GM21367 (cell line): ENCODE results near the gene JUND.

Experiments
- ATAC-seq: cut with Tn5 transposase; IDR thresholded peaks from one replicate; pipeline ENCODE4 v1.9.1; 2021; ENCODE audit not compliant: unreplicated experiment

Gene JUND

DNA sequence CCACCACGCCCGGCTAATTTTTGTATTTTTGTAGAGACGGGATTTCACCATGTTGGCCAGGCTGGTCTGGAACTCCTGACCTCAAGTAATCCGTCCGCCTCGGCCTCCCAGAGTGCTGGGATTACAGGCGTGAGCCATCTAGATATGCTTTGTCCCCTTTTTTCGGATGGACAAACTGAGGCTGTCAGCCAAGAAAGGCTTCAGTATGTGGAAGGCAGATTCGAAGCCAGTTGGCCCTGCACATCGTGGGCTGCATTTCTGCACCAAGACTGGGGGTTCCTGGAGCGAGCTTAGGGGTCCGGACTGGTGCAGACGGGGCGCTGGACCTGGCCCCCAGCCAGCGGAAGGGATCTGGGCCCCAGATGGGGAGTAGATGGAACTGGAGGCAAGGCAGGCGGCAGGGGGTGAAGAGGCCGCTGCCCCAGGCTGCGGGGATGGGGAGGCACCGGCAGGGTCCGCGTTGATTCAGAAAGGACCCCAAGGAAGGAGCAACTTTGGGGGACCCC lies 9.7 kb upstream of the JUND start:
- ATAC-seq, result no peak

DNA sequence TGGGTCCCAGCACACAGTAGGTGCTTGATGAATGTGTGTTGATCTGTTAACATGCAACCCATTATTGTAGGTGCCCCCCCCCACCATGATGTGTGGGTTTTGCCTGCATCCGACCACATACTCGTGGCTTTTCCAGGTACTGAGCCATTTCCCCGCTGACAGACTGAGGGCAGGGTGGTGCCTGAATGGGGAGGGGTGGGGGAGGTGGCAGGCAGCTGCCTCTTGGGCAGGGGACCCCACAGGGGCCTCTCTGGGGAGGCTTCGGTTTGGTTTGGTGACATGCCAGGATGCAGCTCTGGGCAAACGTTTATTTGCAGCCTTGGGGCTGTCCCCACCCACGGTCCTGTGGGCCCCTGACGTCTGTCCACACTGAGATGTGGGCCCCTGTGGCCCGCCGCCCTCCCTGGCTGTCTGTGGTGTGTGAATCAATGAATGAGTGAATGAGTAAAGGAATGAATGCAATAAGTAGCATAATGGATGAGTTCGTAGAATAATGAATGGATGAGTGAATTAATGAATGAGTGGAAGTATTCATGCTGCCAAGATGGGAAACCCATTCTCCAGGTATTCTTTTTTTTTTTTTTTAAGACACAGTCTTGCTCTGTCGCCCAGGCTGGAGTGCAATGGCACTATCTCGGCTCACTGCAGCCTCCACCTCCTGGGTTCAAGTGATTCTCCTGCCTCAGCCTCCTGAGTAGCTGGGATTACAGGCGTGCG lies 9.0 kb upstream of the JUND start:
- no peak for ATAC-seq

DNA sequence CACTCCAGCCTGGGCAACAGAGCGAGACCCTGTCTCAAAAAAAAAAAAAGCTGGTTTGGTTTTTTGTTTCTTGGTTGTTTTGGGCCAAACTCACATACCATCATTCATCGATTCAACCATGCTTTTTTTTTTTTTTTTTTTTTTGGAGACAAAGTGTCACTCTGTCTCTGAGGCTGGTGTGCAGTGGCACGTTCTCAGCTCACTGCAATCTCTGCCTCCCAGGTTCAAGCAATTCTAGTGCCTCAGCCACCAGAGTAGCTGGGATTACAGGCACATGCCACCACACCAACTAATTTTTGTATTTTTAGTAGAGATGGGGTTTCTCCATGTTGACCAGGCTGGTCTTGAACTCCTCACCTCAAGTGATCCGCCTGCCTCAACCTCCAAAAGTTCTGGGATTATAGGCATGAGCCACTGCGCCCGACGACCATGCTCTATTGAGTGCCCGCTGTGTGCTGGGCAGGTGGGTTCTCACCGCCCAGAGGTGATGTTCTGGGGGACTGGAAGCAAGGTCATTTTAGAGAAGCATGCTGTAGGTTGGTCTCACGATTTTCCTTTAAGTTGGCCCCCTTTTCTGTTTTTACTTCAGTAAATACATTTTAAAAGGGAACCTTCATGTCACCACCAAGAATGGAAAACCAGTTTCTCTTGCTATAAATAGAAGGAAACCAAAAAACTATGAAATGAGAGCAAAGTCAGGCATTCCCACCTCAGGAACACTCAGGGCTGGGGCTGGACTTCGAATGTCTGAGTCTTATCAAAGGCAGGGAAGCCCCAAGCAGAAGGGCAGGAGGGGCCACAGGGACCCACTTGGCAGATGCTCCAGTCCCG lies 8.3 kb upstream of the JUND start:
- ATAC-seq, result no peak

DNA sequence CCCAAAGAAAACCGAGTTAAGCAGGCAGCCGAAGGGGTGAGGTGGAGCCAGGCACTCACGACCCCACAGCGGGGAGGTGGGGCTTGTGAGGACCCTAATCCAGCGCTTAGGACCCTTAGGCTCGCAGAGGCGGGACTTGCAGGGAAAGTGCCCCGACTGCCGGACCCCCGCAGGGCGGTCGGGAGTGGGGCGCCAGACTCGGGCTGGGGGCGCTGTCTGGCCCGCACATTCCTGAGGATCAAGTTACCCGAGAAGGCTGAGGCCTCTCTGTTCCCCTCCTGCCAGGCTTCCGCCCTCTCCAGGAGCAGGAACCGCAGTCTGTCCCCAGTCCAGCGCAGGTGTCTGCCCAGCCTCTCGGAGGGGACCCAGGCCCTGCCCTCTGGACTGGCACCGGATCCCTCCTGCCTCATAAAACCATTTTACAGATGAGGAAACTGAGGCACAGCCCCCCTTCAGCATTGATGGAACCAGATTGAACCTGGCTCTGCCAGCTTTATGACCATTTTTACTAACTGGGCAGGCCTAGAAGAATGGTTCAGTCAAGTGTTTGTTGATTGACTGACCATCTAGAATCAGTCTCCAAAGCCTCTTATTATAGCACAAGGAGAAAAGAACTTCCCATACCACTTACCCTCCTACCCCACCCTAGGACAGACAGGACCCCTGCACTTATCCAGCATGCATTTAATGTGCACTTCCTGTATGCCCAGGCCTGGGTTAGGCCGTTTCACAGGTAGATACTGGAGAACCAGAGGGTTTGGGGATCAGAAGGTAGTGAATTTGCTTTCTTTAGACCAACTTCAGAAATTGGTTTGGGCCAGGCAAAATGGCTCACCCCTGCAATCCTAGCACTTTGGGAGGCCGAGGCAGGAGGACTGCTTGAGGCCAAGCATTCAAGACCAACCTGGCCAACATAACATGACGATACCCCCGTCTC lies 6.7 kb upstream of the JUND start:
- ATAC-seq, result no peak

DNA sequence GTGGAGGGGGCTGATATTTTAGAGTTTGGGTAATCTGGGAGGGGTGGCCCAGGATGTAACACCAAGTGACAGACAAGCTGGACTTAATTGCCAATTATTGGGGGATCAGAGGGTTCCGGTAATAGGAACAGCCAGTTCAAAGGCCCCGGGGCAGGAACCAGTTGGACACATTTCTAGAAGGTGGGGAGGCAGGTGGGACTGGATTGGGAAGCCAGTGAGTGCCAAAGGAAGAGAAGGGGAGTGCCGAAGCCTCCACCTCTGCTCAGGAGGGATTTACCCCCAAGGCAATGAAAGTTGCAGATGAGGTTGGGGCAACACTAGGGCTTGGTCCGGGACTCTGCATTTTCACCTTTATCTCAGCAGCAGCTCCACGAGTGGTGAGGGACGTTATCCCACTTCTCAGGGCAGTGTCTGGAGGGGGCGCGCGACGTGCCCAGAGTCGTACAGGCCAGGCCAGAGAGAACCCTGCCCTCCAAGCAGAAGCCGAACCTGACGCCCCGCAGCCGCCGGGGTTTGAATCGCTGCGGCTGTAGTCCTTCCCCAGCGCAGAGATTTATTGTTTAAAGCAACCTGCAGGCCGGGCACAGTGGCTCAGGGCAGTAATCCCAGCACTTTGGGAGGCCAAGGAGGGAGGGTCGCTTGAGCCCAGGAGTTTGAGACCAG lies 5.7 kb upstream of the JUND start:
- no peak for ATAC-seq

DNA sequence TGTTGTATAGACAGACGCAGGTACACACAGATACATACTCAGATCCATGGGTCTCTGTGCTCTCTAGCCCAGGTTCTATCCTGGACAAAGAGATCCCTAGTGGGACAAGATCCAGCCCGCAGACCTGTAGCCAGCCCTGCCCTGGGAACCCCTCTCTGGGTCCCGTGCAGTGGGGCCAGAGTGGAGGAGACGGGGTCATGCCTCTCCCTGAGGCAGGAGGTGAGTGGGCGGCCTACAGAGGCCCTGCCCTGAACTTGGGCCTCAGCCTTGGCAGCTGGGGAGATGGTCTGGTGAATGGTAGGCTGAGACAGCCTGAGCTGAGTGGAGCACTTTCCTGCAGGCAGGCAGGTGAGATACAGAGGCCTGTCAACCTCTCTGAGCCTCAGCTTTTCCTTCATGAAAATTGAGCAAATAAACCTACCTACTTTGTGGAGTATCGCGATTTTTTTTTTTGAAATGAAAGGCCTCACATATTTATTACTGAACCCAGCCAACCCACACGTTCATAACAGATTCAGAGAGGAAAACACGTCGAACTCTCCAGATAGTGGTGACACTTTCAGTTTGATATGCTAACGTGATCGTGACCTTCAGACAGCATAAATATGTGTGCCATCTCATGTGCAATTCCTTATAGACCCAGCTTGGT lies 3.4 kb upstream of the JUND start:
- ATAC-seq, result no peak

DNA sequence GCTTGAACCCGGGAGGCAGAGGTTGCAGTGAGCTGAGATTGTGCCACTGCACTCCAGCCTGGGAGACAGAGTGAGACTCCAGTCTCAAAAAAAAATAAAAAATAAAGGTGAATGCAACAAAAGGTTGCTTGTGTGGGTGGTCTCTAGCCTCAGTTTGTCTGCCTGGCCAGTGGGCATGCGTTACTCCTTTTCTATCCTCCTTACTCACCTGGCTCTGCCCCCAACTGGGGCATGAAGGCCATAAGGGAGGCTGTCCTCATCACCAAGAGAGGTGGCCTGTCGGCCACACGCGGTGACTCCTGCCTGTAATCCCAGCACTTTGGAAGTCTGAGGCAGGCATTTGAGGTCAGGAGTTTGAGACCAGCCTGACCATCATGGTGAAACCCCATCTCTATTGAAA lies 1.9 kb upstream of the JUND start:
- no peak for ATAC-seq

DNA sequence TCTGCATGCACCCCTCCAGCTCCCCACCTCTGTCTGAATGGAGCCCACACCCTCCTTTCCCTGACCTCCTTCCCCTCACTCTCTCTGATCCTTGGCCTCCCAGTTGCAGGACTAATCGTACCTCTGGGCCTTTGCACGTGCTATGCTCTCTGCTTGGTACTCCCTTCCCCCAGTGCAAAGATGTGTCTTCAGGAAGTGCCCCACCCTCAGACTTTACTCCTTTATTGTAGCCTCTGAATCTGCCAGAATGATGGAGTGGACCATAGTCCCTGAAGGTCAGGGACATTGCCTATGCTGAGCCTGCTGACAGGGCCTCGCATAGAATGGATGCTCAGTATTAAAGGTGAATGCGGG lies 1.3 kb upstream of the JUND start:
- no peak for ATAC-seq

DNA sequence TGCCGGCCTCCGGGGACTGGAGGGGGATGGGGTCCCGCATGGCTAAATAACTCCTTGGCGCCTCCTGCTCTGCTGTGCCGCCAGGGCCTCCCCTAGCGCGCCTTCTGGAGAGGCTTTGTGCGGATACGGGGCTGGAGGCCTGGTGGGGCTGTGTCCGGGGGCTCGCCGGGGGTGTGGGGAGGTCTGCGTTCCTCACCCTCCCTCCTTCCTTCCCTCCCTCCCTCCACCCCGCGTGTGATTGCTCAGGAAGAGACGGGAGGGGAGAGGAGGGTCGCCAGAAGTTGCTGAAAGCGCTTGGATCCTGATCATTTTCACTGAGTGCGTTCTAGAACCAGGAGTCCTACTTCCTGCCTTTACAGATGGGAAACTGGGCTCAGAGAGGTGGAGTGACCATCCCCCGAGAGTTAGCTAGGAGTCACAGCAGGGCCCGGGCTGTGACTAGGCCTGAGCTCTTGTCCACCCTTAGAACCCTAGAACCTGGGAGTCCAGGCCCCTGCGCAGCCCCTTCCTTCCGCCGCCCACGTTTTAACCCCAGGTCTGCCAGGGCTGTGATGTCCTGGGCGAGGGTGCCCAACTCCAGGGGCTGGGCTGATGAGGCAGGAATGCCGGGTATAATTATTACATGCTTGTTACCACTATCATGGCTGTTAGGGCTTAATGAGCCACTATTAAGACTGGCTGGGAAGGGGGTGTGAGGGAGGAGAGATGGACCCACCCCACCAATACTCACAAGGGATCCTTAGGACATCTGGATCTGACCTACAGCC lies 782 bp upstream of the JUND start:
- no peak for ATAC-seq

DNA sequence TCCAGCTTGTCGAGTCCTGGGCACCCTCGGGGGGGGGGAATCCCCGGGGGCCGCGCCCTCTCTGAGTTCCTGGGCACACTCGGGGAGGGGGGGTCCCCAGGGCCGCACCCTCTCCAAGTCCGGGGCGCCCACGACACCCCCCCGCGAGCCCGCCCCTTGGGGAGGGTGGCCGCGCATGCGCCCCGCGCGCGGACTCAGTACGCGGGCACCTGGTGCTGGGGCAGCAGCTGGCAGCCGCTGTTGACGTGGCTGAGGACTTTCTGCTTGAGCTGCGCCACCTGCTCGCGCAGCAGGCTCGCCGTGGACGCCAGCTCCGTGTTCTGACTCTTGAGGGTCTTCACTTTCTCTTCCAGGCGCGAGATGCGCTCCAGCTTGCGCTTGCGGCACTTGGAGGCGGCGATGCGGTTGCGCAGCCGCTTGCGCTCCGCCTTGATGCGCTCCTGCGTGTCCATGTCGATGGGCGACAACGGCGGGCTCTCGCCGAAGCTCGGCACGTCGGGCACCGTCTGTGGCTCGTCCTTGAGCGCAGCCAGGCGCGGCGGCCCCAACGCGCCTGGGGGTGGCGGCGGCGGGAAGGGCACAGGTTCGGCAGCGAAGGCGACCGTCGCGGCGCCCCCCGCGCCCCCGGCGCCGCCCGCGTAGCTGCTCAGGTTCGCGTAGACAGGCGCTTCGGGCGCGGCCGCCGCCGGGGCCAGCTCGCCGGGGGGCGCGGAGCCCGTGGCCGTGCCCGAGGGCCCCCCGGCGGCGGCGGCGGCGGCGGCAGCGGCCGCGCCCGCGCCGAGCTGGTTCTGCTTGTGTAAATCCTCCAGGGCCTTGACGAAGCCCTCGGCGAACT lies 958 bp downstream of the JUND start:
- peak; percentile 13 for ATAC-seq

DNA sequence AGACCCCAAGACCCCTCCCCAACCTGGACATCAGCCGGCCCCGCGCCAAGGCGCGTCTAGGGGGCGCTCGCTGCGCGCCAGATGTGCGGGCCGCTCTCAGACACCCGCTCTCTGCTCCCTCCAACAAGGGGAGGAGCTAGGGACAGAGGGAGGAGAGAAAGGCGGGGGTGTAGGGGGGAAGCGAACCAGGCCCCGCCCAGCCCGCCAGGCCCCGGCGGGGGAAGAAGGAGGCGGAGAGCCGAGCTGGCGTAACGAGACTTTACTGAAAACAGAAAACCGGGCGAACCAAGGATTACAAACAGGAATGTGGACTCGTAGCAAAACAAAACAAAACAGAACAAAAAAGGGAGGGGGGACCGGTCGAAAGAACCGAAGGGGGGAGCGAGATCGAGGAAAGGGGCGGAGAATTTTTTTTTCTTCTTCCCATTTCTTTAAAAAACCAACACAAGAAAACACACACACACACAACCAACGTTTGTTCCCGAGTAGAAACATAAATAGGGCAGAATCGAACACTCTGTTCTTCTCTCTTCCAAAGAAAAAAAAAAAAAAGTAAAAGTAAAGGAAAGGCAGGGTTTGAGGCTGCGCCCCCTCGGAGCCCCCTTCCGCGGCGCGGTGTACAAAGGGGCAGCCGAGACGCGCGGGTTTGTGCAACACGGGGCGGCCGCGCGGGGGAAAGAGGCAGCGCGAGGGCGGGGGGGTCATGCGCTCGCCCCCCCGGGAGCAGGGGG lies 1.7 kb downstream of the JUND start:
- no peak for ATAC-seq

DNA sequence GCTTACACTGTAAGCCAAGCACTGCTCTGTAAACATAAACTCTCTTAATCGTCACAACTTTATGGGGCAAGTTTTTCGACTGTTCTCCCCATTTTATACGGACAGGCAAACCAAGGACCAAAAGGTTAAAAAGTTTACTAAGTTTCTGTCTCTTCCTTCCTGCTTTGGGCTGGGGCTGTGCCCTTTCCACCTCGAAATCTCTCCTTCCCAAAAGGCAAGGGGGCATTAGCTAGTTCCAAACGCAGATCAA lies 2.2 kb downstream of the JUND start:
- ATAC-seq, result no peak

DNA sequence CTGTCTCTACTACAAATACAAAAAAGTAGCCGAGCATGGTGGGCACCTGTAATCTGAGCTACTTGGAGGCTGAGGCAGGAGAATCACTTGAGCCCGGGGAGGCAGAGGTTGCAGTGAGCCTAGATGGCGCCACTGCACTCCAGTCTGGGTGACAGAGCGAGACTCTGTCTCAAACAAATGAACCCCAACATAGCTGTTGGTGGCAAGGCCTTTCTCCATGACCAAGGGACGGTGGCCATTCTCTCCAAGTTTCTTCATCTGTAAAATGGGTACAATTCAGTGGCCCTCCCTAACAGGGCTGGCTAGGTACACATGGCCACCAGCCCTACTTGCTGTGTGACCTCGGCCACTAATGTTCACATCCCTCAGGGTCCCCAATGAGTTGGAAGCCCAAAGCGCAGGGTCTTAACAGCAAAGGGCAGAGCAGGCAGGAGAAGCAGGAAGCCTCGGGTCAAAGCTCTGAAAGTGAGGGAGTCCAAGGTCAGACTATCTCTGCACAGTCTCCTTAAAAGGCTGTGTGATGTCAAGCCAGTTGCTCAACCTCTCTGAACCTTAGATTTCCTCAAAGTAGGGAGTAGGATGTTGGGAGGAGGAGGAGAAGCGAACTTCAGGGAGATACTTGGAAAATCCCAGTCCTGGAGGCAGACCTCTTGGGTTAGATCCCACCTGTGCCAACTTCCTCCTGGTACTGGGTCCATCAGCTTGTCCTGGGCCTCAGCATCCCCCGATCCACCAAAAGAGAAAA lies 2.7 kb downstream of the JUND start:
- ATAC-seq, result no peak

DNA sequence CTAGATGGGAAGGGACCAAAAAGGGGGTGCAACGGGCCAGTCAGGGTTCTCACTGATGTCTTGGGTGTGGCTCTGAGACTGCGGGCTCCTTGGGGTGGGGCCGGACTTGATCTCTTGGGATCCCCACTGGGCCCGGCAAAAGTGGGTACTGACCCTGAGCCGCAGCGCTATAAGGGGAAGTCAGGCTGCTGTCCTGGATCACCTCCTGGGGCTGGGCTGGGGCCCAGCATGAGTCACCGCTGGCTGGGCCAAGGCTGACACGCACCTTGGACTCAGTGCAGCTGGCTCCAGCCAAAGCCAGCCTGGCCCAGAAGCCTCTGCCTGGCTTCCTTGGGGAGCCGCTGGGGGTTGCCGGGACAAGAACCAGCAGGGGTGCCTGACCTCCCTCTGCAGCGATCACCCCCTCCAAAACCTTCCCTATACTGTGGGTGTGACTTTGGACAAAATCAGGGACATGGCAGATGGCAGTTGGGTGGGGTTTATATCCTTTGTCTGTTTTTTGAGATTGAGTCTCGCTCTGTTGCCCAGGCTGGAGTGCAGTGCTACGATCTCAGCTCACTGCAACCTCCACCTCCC lies 6.6 kb downstream of the JUND start:
- no peak for ATAC-seq

DNA sequence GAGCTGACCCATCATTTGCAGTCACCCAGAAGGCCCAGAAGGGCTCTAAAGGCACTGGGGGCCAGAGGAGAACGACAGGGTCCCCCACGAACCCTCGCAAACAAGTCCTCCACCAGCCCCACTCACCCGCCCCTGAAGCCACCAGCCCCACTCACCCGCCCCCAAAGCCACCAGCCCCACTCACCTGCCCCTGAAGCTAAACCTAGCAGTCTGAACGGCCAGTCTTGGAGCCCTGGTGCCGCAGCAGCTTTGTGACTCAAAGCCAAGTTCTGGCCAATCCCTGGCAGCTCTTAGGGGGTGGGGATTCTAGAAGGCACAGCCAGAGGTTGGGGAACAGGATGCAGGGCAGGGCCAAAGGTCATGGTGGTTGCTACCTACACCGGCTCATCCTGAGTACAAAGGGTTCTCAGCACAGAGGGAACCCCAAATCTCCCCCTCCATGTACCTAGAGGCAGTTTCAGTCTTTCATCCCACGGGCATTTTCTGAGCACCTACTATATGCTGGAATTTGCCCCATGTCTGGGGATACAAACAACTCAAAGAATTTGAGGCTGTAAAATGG lies 7.1 kb downstream of the JUND start, which contains the start of gene IQCN:
IQCN (minus strand) TSS at position 234 of the 562 bp plus-strand sequence. CDS start 4,974 bp downstream, outside the sequence.
- ATAC-seq, result no peak

DNA sequence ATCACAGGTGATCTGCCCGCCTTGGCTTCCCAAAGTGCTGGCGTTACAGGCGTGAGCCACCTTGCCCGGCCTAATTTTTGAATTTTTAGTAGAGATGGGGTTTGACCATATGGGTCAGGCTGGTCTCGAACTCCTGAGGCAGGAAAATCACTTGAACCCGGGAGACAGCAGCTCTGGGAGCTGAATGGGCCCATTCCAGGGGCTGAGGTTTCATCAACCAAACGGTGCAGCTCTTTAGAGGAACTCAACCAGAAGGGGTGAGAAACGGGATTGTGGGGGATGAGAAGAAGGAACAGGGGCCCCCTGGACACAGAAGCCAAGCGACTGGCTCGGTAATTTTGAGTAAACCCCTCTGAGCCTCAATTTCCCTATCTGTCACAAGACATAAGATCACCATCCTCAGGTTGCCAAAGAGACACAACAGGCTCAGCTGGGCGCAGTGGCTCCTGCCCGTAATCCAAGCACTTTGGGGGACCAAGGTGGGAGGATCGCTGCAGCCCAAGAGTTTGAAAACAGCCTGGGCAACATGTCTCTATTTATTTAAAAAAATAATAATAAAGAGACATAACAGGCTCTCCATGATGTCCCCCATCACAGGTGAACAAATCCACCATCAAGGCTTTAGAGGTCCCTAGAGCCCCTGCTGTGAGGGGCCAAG lies 7.7 kb downstream of the JUND start:
- ATAC-seq, result no peak
